SK-N-MC (cell line): ENCODE results near the gene ANO5.
"Not testable (repeated sequence)": the region's sequence is repeated elsewhere in the genome, so short reads cannot be mapped to it uniquely, and the experiment has no call there.

Experiments
- DNase-seq: peaks from one replicate; pipeline ENCODE4 v3.0.0-alpha.2; 2011; ENCODE audit warnings: low read depth, low spot score
- H3K27ac ChIP-seq: fragments of 200-600 bp; sonication (generic); 2 replicates; pipeline ENCODE4 v1.5.1; 2016; ENCODE audit warnings: mixed run types
- H3K36me3 ChIP-seq: fragments of 200-600 bp; sonication (generic); 2 replicates; pipeline ENCODE4 v1.6.1; 2017; ENCODE audit warnings: antibody characterized with exemption, low read length, mixed read lengths; ENCODE audit not compliant: insufficient read depth
- H3K4me3 ChIP-seq: fragments of 200-600 bp; sonication (generic); 2 replicates; pipeline ENCODE4 v1.5.1; 2016
- H3K9ac ChIP-seq: fragments of 200-600 bp; sonication (generic); 2 replicates; pipeline ENCODE4 v1.8.0; 2017; ENCODE audit warnings: mixed run types, mixed read lengths; ENCODE audit not compliant: insufficient read length
- H3K9me3 ChIP-seq: fragments of 200-600 bp; sonication (generic); 2 replicates; pipeline ENCODE4 v1.6.1; 2017; ENCODE audit warnings: low read depth, mild to moderate bottlenecking, antibody characterized with exemption, low read length, moderate library complexity, mixed read lengths
- EZH2 ChIP-seq: fragments of 200-600 bp; sonication (generic); IDR thresholded peaks from one replicate; pipeline ENCODE4 v1.6.1; 2017; ENCODE audit warnings: antibody characterized with exemption
- FOXP2 ChIP-seq: optimal IDR thresholded peaks from 2 replicates; pipeline ENCODE3; 2011; ENCODE audit warnings: mild to moderate bottlenecking, moderate library complexity; ENCODE audit not compliant: insufficient read depth; ENCODE audit errors: extremely low read length, control extremely low read depth
- POLR2AphosphoS5 ChIP-seq: IDR thresholded peaks from 2 replicates; pipeline ENCODE4 v1.6.1; 2012; ENCODE audit warnings: mild to moderate bottlenecking, low read depth, low read length, borderline replicate concordance

ANO5 gene

DNA sequence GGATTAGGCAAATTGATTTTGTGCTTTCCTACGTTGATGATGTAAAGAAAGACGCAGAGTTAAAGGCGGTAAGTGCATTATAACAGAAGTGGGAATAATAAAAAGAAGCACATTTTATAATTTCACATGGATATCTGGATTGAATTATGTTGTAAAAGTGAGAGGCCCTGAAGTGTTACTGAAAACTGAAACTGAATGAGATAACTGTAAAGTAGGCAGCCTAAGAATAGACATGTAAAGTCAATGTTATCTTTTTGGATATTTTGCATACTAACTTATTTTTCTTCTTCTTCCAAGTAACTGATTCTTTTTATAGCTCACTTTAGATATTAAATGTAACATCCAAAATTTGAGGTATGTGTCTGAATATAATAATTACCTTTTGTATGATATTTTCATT is 28.3 kb downstream of the ANO5 start:
- no peak for TF ChIP-seq POLR2AphosphoS5
- TF ChIP-seq EZH2: no peak
- no peak for TF ChIP-seq FOXP2
- no peak for DNase-seq
- H3K9ac ChIP-seq: no peak overlapping the region
- no peak overlapping the region for H3K4me3 ChIP-seq
- no peaks in the 10 kb centered on the region for H3K9me3 ChIP-seq
- H3K36me3 ChIP-seq: no peaks in the 10 kb centered on the region
- H3K27ac ChIP-seq: no peak overlapping the region

- Histone ChIP-seq H3K9ac (no peak overlapping the region), H3K27ac (no peak overlapping the region), H3K9me3 (no peaks in the 10 kb centered on the region), H3K4me3 (no peak overlapping the region), H3K36me3 (no peaks in the 10 kb centered on the region)
- no peak for DNase-seq
- no peak for TF ChIP-seq POLR2AphosphoS5
- TF ChIP-seq FOXP2: no peak
- TF ChIP-seq EZH2: no peak
Observed at GRCh38 chr11:22225190-22225589, 32.3 kb downstream of the ANO5 start.

DNA sequence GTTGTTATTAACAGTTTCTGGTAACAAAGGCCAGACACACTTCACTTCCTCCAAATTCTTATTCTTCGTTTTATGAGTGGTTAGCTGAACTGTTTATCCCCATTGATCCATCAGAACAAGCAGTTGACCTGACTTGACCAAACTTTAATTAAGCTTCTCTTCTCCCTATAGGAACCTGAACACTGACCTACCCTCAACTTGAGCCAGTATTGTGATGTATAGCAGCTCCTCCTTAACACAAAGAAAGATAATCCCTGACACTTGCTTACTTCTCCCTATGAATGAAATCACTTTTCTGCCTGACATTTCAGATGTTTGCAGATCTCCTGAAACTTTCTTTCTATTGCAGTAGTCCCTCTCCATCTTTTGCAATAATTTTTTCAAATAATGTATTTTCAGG is 41.9 kb downstream of the ANO5 start:
- Histone ChIP-seq H3K9ac (no peak overlapping the region), H3K4me3 (no peak overlapping the region), H3K36me3 (no peaks in the 10 kb centered on the region), H3K27ac (no peak overlapping the region), H3K9me3 (no peaks in the 10 kb centered on the region)
- DNase-seq: no peak
- TF ChIP-seq POLR2AphosphoS5: no peak
- TF ChIP-seq FOXP2: no peak
- TF ChIP-seq EZH2: no peak

- Histone ChIP-seq H3K4me3 (no peak overlapping the region), H3K36me3 (no peaks in the 10 kb centered on the region), H3K27ac (no peak overlapping the region), H3K9me3 (no peaks in the 10 kb centered on the region), H3K9ac (no peak overlapping the region)
- DNase-seq: peak; percentile 6
- TF ChIP-seq FOXP2 (no peak), POLR2AphosphoS5 (no peak), EZH2 (no peak)
Observed at GRCh38 chr11:22244986-22245592, 52.2 kb downstream of the ANO5 start.

DNA sequence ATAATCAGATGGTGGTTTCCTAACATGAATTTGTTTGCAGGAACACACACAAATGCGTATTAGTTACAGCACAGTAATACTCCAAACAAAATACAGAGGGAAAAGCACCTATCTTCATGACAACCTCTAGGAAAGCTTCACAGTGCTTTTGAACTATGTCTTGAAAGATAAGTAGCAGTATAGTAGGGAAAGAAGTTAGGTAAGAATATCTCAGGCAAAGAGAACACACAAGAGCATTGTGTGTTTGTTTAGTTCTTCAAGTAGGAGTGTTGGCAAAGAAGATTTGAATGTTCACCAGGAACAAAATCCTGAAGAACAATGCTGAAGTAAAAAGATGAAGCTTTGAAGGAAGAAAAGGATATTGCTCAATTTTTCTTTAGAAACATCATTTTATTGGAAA is 54.1 kb downstream of the ANO5 start:
- Histone ChIP-seq H3K27ac (no peak overlapping the region), H3K36me3 (no peaks in the 10 kb centered on the region), H3K4me3 (no peak overlapping the region), H3K9me3 (no peaks in the 10 kb centered on the region), H3K9ac (no peak overlapping the region)
- DNase-seq: no peak
- TF ChIP-seq FOXP2 (no peak), POLR2AphosphoS5 (no peak), EZH2 (no peak)

DNA sequence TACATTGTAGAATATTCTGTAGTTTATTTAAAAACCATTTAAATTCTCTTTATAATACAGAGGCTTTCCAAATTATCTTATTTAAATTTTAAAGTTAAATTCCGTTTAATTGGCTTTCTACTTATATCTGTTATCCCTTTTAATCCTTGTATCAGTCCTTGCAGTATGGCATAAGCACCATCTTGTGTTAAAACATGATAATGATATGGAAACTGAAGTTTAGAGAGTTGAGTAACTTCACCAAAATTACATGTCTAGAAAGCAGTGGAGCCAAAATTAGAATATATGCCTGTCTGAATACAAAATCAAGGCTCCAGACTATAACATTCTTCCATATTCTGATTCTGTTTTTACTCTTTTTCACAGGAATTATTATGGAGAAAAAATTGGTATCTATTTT is 57.0 kb downstream of the ANO5 start:
- H3K9ac ChIP-seq: no peak overlapping the region
- no peak overlapping the region for H3K4me3 ChIP-seq
- H3K27ac ChIP-seq: no peak overlapping the region
- DNase-seq: no peak
- TF ChIP-seq FOXP2 (no peak), POLR2AphosphoS5 (no peak), EZH2 (no peak)
- no peaks in the 10 kb centered on the region for H3K9me3 ChIP-seq
- no peaks in the 10 kb centered on the region for H3K36me3 ChIP-seq

DNA sequence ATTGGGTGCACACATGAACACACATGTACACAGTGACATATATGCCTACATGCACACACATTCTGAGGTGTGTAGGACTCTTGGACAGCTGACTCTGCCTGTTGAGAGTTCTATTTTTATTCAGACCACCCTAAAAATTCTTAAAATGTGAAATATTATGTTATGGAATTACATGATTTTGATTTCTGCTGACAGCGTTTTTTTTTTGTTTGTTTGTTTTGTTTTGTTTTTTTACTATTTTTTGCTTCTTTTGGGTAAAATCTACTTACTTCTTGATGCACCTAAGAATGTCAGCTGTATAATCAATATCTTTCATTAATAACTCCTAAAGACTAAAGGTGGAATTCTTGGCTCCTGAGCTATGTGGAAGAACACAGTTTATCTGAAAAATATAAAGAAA is 64.0 kb downstream of the ANO5 start:
- TF ChIP-seq EZH2 (no peak), FOXP2 (no peak)
- H3K9ac ChIP-seq: no peak overlapping the region
- H3K4me3 ChIP-seq: no peak overlapping the region
- DNase-seq: no peak
- no peaks in the 10 kb centered on the region for H3K36me3 ChIP-seq
- no peaks in the 10 kb centered on the region for H3K9me3 ChIP-seq
- H3K27ac ChIP-seq: no peak overlapping the region

DNA sequence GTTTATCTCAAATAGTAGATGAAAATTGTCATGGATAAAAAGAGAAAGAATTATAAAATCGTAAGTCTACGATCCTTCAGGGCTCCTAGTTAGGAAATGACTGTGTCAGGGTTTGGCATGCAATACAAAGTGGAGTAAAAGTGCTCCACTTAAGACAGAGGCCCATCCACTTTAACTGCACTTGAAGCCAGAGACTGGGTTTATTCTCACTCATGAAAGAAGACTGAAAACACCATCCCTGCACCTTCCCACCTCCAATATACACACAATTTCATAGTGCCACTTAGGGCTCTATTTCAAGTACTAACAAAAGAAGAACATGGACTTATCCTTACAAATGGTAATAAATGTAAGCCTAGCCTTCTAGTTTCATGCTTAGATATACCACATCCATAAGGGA is 70.7 kb downstream of the ANO5 start:
- no peak for DNase-seq
- TF ChIP-seq EZH2 (no peak), POLR2AphosphoS5 (no peak), FOXP2 (no peak)
- no peak overlapping the region for H3K4me3 ChIP-seq
- no peaks in the 10 kb centered on the region for H3K9me3 ChIP-seq
- no peak overlapping the region for H3K9ac ChIP-seq
- no peak overlapping the region for H3K27ac ChIP-seq
- H3K36me3 ChIP-seq: no peaks in the 10 kb centered on the region

GRCh38 chr11:22268983-22269624 is 76.2 kb downstream of the ANO5 start:
- not testable (repeated sequence) for DNase-seq, H3K9ac ChIP-seq, H3K4me3 ChIP-seq, H3K27ac ChIP-seq, H3K9me3 ChIP-seq, H3K36me3 ChIP-seq
